DND-41 (cell line): ENCODE data around the gene SETDB1.

Source experiments
- CTCF ChIP-seq: IDR thresholded peaks from 2 replicates; pipeline ENCODE4 v1.5.1; 2012; ENCODE audit warnings: borderline replicate concordance, low read length, moderate library complexity, mild to moderate bottlenecking; ENCODE audit not compliant: poor library complexity, severe bottlenecking; ENCODE audit errors: extremely low read depth
- EZH2 ChIP-seq: IDR thresholded peaks from 3 replicates; pipeline ENCODE4 v1.6.1; 2012; ENCODE audit warnings: borderline replicate concordance, low read depth, mild to moderate bottlenecking, moderate library complexity, low read length, inconsistent platforms; ENCODE audit not compliant: severe bottlenecking

- TF ChIP-seq CTCF (no peak), EZH2 (no peak)
Measured at GRCh38 chr1:151000408-151000807, 74.2 kb downstream of the SETDB1 start.
